MM.1S (cell line): ENCODE results near the gene AMFR.

ENCODE experiments used
- EZH2 ChIP-seq: fragments of 300-600 bp; sonication (generic); optimal IDR thresholded peaks from 2 replicates; pipeline ENCODE3; 2017; ENCODE audit warnings: low read depth, mild to moderate bottlenecking, antibody characterized with exemption, low read length, mixed read lengths
- EZH2phosphoT487 ChIP-seq: fragments of 300-600 bp; sonication (generic); IDR thresholded peaks from 2 replicates; pipeline ENCODE4 v1.6.1; 2018; ENCODE audit warnings: antibody characterized with exemption, low read length
- TF ChIP-seq, protein P1 (sequence below): fragments of 300-600 bp; sonication (generic); IDR thresholded peaks from 2 replicates; pipeline ENCODE4 v1.5.1; 2016; ENCODE audit warnings: antibody characterized with exemption, low read length, mixed read lengths

- TF ChIP-seq, protein P1, sequence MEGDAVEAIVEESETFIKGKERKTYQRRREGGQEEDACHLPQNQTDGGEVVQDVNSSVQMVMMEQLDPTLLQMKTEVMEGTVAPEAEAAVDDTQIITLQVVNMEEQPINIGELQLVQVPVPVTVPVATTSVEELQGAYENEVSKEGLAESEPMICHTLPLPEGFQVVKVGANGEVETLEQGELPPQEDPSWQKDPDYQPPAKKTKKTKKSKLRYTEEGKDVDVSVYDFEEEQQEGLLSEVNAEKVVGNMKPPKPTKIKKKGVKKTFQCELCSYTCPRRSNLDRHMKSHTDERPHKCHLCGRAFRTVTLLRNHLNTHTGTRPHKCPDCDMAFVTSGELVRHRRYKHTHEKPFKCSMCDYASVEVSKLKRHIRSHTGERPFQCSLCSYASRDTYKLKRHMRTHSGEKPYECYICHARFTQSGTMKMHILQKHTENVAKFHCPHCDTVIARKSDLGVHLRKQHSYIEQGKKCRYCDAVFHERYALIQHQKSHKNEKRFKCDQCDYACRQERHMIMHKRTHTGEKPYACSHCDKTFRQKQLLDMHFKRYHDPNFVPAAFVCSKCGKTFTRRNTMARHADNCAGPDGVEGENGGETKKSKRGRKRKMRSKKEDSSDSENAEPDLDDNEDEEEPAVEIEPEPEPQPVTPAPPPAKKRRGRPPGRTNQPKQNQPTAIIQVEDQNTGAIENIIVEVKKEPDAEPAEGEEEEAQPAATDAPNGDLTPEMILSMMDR, result no peak
- TF ChIP-seq EZH2 (no peak), EZH2phosphoT487 (no peak)
Observed at GRCh38 chr16:56462064-56462796, 36.9 kb upstream of the AMFR start.
